OCI-M2 (cell line): ENCODE data around the gene SIX4.

Experiments
- DNase-seq: peaks from one replicate; lab custom pipeline; 2025; ENCODE audit not compliant: unreplicated experiment; lab: John Stamatoyannopoulos, UW

SIX4 gene

GRCh38 chr14:60722357-60723115, 1.6 kb downstream of the SIX4 start:
- DNase-seq: no peak

DNA sequence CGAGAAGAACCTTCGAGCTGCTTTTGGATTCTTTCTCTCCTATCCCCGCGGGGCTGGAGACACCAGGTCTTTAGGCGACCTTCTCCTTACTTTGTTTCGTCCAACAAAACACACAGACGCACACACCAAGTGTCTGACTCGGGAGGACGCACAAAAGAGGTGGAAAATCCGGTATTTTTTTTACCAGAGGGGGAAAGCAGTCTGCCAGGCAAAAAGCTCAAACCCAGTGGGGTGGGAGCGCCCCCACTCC, 2.1 kb downstream of the SIX4 start:
- no peak for DNase-seq

- no peak for DNase-seq
Measured at GRCh38 chr14:60721326-60722106, 2.6 kb downstream of the SIX4 start.

DNA sequence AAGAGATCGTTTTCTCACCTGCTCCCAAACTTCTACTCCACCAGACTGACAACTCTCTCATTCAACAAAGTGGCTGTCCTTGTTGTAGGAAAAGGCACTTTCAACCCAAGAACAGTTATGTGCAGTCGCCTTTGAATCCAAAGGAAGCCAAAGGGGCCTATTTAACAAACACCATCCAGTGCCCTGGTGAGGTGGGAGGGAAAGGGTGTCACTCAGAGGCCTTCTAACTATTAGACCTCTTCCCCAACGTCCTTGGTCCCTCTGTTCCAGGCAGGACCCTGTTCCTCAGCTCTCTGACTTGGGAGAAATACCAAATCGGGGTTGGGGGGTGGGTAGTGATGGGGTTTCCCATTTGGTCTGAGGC, 3.2 kb downstream of the SIX4 start:
- DNase-seq: no peak

GRCh38 chr14:60720391-60720790, 3.8 kb downstream of the SIX4 start:
- DNase-seq: no peak

- DNase-seq: no peak
Measured at GRCh38 chr14:60713513-60713912, 10.6 kb downstream of the SIX4 start.

DNA sequence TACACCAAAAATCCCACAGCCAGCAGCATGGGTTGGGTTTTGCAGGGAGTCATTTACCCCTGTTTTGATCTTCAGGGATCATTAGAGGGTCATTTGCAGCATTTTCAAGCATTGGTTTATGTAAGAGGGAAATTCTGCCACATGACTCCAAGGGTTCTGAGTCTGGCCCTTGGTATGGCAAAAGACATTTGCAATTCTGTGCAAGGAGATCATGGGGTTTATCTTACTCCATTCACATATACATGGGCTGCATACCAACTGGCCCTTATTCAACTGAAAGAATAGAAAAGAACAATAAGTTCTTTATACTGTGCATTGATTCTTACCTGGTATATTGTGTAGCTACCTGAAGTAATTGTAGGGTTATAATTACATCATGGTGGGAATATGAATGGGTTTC, 13.7 kb downstream of the SIX4 start:
- DNase-seq: no peak

DNA sequence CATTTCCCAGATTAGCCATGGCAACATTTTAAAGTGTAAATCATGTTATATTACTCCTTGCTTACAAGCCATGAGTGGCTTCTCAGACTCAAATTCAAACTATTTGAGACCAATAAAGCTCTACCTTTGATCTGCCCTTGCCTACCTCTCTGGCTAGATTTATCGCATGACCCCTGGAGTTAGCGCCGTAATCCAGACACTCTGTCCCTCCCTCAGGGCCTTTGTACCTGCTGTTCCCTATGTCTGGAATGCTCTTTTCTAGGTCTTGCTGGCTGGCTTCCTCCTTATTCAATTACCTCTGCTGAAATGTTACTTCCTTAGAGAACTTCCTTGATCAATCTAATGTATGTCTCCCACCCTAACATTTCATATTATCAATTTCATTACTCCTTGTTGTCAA, 16.3 kb downstream of the SIX4 start:
- no peak for DNase-seq

- DNase-seq: no peak
Measured at GRCh38 chr14:60705100-60705499, 19.1 kb downstream of the SIX4 start.

- DNase-seq: no peak
Measured at GRCh38 chr14:60700598-60700997, 23.6 kb downstream of the SIX4 start.

- no peak for DNase-seq
Measured at GRCh38 chr14:60695327-60695726, 28.8 kb downstream of the SIX4 start.

DNA sequence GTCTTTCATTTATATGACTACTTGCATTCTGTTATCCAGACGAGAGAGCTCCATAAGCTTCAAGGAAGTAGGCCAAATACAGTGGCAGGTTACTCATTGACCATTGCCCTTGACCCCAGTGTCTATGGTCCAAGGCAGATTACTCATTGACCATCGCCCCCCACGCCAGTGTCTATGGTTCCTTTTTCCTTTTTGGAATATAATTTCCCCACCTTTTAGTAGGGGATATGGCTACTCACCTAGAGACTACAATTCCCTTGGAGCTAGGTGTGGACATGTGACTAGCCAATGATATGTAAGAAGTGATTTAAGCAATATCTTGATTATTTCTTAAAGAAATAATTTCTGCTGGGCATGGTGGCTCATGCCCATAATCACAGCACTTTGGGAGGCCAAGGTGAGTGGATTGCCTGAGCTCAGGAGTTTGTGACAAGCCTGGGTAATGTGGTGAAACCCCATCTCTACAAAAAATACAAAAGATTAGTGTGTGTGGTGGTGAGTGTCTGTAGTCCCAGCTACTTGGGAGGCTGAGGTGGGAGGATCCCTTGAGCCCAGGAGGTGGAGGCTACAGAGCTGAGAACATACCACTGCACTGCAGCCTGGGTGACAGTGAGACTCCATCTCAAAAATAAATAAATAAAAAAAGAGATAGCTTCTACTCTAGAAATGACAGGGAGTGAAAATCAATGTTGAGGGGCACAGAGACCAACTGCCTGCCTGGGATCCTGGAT, 32.6 kb downstream of the SIX4 start:
- DNase-seq: no peak

GRCh38 chr14:60686865-60687264, 37.3 kb downstream of the SIX4 start:
- no peak for DNase-seq

DNA sequence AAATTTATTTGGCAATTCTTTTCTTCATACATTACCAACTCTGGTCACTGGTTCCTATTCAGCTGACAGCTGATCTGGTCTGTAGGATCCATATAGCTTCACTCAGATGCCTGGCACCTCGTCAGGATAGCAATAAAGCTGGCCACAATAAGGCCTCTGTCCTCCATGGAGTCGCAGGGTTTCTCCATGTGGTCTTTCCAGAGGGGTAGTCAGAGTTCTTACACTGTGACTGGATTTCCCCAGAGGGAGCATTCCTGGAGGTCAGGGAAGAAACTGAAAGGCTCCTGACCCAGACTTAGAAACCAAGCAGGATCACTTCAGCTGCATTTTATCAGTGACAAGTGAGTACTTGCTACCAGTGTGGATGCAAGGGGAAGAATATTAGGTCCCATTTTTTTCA, 39.9 kb downstream of the SIX4 start:
- DNase-seq: no peak

GRCh38 chr14:60681271-60681670, 42.9 kb downstream of the SIX4 start:
- DNase-seq: no peak

- no peak for DNase-seq
Measured at GRCh38 chr14:60680511-60680910, 43.6 kb downstream of the SIX4 start.

DNA sequence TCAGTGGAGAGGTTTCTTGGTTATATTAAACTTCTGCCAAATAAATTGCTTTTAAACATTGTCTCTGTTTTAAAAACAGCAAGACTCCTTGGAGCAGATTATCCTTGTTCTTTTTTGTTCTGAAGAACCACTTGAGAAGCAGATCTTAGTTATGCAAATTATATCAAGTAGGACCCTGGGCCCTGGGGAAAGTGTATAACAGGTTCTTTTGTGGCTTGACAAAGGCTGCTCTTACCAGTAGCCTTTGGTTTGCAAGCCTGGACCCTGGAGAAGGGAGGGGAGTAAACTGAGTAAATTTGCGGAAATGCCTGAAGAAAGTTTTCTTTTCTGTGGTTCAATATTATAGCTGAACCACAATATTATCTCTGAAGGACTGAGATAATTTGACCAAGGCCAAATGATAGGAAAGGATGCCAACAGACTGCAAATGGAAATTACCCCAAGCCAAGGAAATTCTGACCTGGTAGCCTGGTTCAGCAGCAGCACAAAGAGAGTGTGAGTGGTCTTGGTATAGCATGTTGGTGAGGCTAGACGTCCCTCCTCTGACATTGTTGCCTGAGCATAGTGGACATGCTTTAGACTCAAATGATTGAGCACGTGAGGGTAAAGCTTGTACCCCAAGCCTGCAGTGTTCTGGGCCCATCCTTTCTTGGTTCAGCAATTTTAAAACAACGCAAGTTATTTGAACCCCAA, 44.4 kb downstream of the SIX4 start:
- no peak for DNase-seq

DNA sequence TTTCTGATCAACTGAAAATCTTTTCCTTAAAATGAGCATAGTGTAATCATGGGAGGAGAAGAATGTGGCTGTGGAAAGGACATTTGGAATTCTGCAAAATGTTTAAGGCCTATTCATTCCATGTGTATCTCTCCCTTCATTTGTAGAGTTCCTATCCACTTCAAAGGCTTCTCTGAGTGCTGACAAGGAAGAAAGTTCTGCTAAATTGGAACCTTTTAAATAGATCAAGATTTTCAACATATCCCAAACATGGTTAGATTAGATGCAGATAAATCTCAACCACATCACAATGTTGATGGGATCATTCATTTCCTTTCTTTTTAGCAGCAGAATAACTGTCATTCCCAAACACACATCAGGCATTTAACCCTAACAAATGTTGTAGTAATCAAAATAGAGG, 46.5 kb downstream of the SIX4 start:
- DNase-seq: no peak

DNA sequence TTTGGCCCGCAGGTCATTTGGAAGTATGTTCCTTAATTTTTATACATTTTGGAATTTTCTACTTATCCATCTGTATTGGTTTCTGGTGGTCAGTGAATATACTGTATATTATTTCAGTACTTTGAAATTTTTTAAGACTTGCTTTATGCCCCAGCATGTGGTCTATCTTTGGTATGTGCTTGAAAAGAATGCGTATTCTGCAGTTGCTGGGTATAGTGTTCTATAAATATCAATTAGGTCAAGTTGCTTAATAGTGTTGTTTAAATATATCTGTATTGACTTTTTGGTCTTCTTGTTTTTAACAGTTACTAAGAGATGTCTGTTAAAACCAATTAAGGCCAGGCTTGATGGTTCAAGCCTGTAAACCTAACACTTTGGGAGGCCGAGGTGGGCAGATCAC, 53.2 kb downstream of the SIX4 start:
- DNase-seq: no peak

GRCh38 chr14:60668431-60669112, 55.6 kb downstream of the SIX4 start:
- DNase-seq: no peak

DNA sequence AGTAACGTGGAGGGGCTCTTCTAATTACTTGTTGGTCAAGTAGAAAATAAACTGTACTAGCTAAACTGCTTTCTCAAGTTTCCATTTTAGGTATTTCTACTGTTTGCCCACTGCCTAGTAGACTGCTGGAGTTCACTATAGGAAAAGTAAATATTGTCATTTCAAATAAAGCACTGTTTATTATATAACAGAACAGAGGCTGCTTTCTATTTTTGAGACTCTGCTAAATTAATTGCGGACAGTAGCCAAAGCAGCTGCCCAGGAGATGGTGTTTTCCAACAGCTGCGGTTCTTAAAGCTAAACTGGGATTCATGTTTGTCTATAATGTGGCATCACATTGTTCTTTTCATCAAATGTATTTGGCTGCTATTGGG, 59.0 kb downstream of the SIX4 start:
- no peak for DNase-seq
